ENCODE measurements around the gene FMNL2. TPM values are rescaled to one million over a fixed set of nuclear protein-coding genes. Genes with fewer than 3 reads are reported as not detected.

FMNL2 gene
- polyA plus RNA-seq, 3 donors, result 0.28 to 3.2 (median 0.71) TPM

GRCh38 chr2:152620985-152621384 is 286.0 kb downstream of the FMNL2 start:
- Histone ChIP-seq H3K4me2 (replicated peaks; ENCODE audit: extremely low read depth, low read length, poor library complexity, severe bottlenecking) (no peak overlapping the region), H3K27ac (ENCODE audit: low read depth in 1 of 2, low read length in 2 of 2) (no peak overlapping the region), H4K20me1 (ENCODE audit: insufficient read depth, low read length) (no peaks in the 10 kb centered on the region), H3K4me1 (ENCODE audit: control insufficient read depth in 1 of 2, insufficient read depth in 2 of 2, low read length in 2 of 2) (peaks cover 23 to 27% of the 10 kb centered on the region in 2 donors), H3K79me2 (ENCODE audit: insufficient read depth, low read length) (no peaks in the 10 kb centered on the region), H3K36me3 (replicated peaks in 1 of 2; ENCODE audit: control insufficient read depth in 1 of 2, insufficient read depth in 2 of 2, low read length in 2 of 2) (no peaks in the 10 kb centered on the region), H3K9me3 (replicated peaks in 1 of 2; ENCODE audit: control insufficient read depth in 1 of 2, insufficient read depth in 1 of 2, low read length in 2 of 2) (no peaks in the 10 kb centered on the region), H3K4me3 (replicated peaks in 1 of 3; ENCODE audit: low read depth in 2 of 3, low read length in 3 of 3) (no peak overlapping the region), H3K27me3 (ENCODE audit: control insufficient read depth in 2 of 2, insufficient read depth in 2 of 2, low read length in 2 of 2) (no peaks in the 10 kb centered on the region), H2AFZ (ENCODE audit: insufficient read depth, low read depth, low read length, poor library complexity, severe bottlenecking) (no peak overlapping the region), H3K9ac (ENCODE audit: insufficient read depth, low read length, poor library complexity, severe bottlenecking) (no peak overlapping the region)
- Mint-ChIP-seq H3K36me3 (no peaks in the 10 kb centered on the region), H3K9me3 (peaks cover 0 to 3% (median 0%) of the 10 kb centered on the region in 7 donors), H3K27me3 (ENCODE audit: low read depth in 3 of 3) (peaks cover 0 to 2% (median 0%) of the 10 kb centered on the region in 3 donors), H3K27ac (no peak overlapping the region), H3K4me1 (peaks cover 45% of the 10 kb centered on the region), H3K4me3 (no peak overlapping the region)
- TF ChIP-seq CTCF (IDR thresholded peaks at IDR 0.05), result no peak
- DNase-seq, result no peak
- WGBS (ENCODE audit: insufficient coverage), result 95% methylated on average over 3 of the region's 9 CpGs
- intact Hi-C loops (cut with micrococcal nuclease), result no loop called here

- Mint-ChIP-seq H3K27me3 (ENCODE audit: low read depth in 3 of 3) (peaks cover 0 to 2% (median 2%) of the 10 kb centered on the region in 3 donors), H3K27ac (no peak overlapping the region), H3K36me3 (no peaks in the 10 kb centered on the region), H3K4me1 (peaks cover 50% of the 10 kb centered on the region), H3K9me3 (peaks cover 0 to 3% (median 0%) of the 10 kb centered on the region in 7 donors), H3K4me3 (no peak overlapping the region)
- no peak for DNase-seq
- Histone ChIP-seq H3K27ac (ENCODE audit: low read depth in 1 of 2, low read length in 2 of 2) (no peak overlapping the region), H3K9ac (ENCODE audit: insufficient read depth, low read length, poor library complexity, severe bottlenecking) (no peak overlapping the region), H3K4me1 (ENCODE audit: control insufficient read depth in 1 of 2, insufficient read depth in 2 of 2, low read length in 2 of 2) (peaks cover 31 to 33% of the 10 kb centered on the region in 2 donors), H3K36me3 (replicated peaks in 1 of 2; ENCODE audit: control insufficient read depth in 1 of 2, insufficient read depth in 2 of 2, low read length in 2 of 2) (no peaks in the 10 kb centered on the region), H3K9me3 (replicated peaks in 1 of 2; ENCODE audit: control insufficient read depth in 1 of 2, insufficient read depth in 1 of 2, low read length in 2 of 2) (no peaks in the 10 kb centered on the region), H3K79me2 (ENCODE audit: insufficient read depth, low read length) (no peaks in the 10 kb centered on the region), H2AFZ (ENCODE audit: insufficient read depth, low read depth, low read length, poor library complexity, severe bottlenecking) (no peak overlapping the region), H3K27me3 (ENCODE audit: control insufficient read depth in 2 of 2, insufficient read depth in 2 of 2, low read length in 2 of 2) (no peaks in the 10 kb centered on the region), H4K20me1 (ENCODE audit: insufficient read depth, low read length) (no peaks in the 10 kb centered on the region), H3K4me2 (replicated peaks; ENCODE audit: extremely low read depth, low read length, poor library complexity, severe bottlenecking) (no peak overlapping the region), H3K4me3 (replicated peaks in 1 of 3; ENCODE audit: low read depth in 2 of 3, low read length in 3 of 3) (no peak overlapping the region)
- TF ChIP-seq CTCF (IDR thresholded peaks at IDR 0.05), result no peak
- intact Hi-C loops (cut with micrococcal nuclease), result no loop called here
- WGBS (ENCODE audit: insufficient coverage), result no CpG with 5 or more reads among the region's 3 CpGs
Measured at GRCh38 chr2:152622219-152622618, 287.2 kb downstream of the FMNL2 start.
